Measurements from ENCODE around the gene EDIL3. TPM values are rescaled to one million over a fixed set of nuclear protein-coding genes. Genes with fewer than 3 reads are reported as not detected.

Gene EDIL3
- 5.3 and 5.7 TPM in 2 replicates for total RNA-seq

GRCh38 chr5:84384604-84385575 is at the start of gene EDIL3:
TSS of gene EDIL3 (minus strand) at chr5:84384880. CDS start at chr5:84384374, 506 bp downstream.

Small RNA genes lying within 50 kb of the gene (small RNA-seq; reads per million reads assigned to genes)
- not detected for gene RNU6-448P

All from thoracic aorta endothelial cell (primary cell).